Neuronal stem cell (in vitro differentiated cells): ENCODE results near the gene SORL1.

ENCODE experiments used
- DNase-seq: peaks from one replicate; pipeline ENCODE4 v3.0.0-alpha.2; 2013; ENCODE audit warnings: low spot score
- H2AFZ ChIP-seq: one replicate; pipeline ENCODE4 v1.6.1; 2013; ENCODE audit warnings: mild to moderate bottlenecking, low read length, inconsistent platforms
- H2AK5ac ChIP-seq: 2 replicates; pipeline ENCODE4 v1.6.1; 2013; ENCODE audit warnings: low read depth, mild to moderate bottlenecking, inconsistent platforms, low read length, moderate library complexity, mixed read lengths
- H2BK120ac ChIP-seq: 2 replicates; pipeline ENCODE4 v1.6.1; 2013; ENCODE audit warnings: low read depth, mild to moderate bottlenecking, inconsistent platforms, low read length, moderate library complexity, mixed read lengths
- H2BK12ac ChIP-seq: one replicate; pipeline ENCODE4 v1.6.1; 2013; ENCODE audit warnings: low read length, inconsistent platforms
- H2BK15ac ChIP-seq: 2 replicates; pipeline ENCODE4 v1.6.1; 2013; ENCODE audit warnings: mild to moderate bottlenecking, low read length, inconsistent platforms, mixed read lengths
- H2BK5ac ChIP-seq: one replicate; pipeline ENCODE4 v1.6.1; 2013; ENCODE audit warnings: inconsistent platforms, mild to moderate bottlenecking, low read length, moderate library complexity
- H3K14ac ChIP-seq: one replicate; pipeline ENCODE4 v1.6.1; 2013; ENCODE audit warnings: low read length, inconsistent platforms
- H3K18ac ChIP-seq: 2 replicates; pipeline ENCODE4 v1.6.1; 2013; ENCODE audit warnings: low read length, inconsistent platforms
- H3K23ac ChIP-seq: 2 replicates; pipeline ENCODE4 v1.6.1; 2013; ENCODE audit warnings: low read depth, mild to moderate bottlenecking, mixed read lengths, low read length, inconsistent platforms; ENCODE audit not compliant: poor library complexity
- H3K27ac ChIP-seq: replicated peaks from 3 replicates; pipeline ENCODE4 v1.5.1; 2013; ENCODE audit warnings: low read length, inconsistent platforms
- H3K27me3 ChIP-seq, 3 experiments: 2 replicates each; pipeline ENCODE4 v1.6.1; 2013; ENCODE audit warnings: low read length in 3 of 3, mild to moderate bottlenecking in 2 of 3, inconsistent platforms in 1 of 3, low read depth in 1 of 3, mixed read lengths in 1 of 3, moderate library complexity in 1 of 3; ENCODE audit not compliant: control insufficient read depth in 3 of 3, insufficient read depth in 3 of 3
- H3K36me3 ChIP-seq, 2 donors: replicated peaks in 1 of 2; 2 replicates each; pipeline ENCODE4 v1.6.1; 2013; ENCODE audit warnings: low read length in 2 of 2; ENCODE audit not compliant: control insufficient read depth in 2 of 2, insufficient read depth in 2 of 2
- H3K4ac ChIP-seq: 2 replicates; pipeline ENCODE4 v1.6.1; 2013; ENCODE audit warnings: inconsistent platforms, mild to moderate bottlenecking, low read length, moderate library complexity
- H3K4me1 ChIP-seq, 2 donors: 1 replicate in 1 of 2; 2 replicates in 1 of 2; pipeline ENCODE4 v1.6.1; 2013; ENCODE audit warnings: low read length in 2 of 2, low read depth in 1 of 2; ENCODE audit not compliant: control insufficient read depth in 2 of 2, insufficient read depth in 1 of 2
- H3K4me2 ChIP-seq: one replicate; pipeline ENCODE4 v1.6.1; 2013; ENCODE audit warnings: mild to moderate bottlenecking, low read length, inconsistent platforms; ENCODE audit not compliant: insufficient read depth, poor library complexity, severe bottlenecking
- H3K4me3 ChIP-seq, 2 donors: 2 replicates each; pipeline ENCODE4 v1.5.1; 2013; ENCODE audit warnings: low read length in 2 of 2, mild to moderate bottlenecking in 2 of 2, inconsistent platforms in 1 of 2, moderate library complexity in 1 of 2
- H3K79me1 ChIP-seq: one replicate; pipeline ENCODE4 v1.6.1; 2013; ENCODE audit warnings: low read depth, mild to moderate bottlenecking, inconsistent platforms, low read length, moderate library complexity
- H3K9ac ChIP-seq: one replicate; pipeline ENCODE4 v1.6.1; 2013; ENCODE audit warnings: mild to moderate bottlenecking, low read depth, low read length, inconsistent platforms; ENCODE audit not compliant: poor library complexity
- H3K9me3 ChIP-seq, 2 donors: replicated peaks in 1 of 2; 2 replicates each; pipeline versions ENCODE3 to v1.6.1; 2013; ENCODE audit warnings: low read length in 2 of 2, mild to moderate bottlenecking in 2 of 2, inconsistent platforms in 1 of 2, low read depth in 1 of 2, mixed read lengths in 1 of 2, moderate library complexity in 1 of 2; ENCODE audit not compliant: control insufficient read depth in 2 of 2, insufficient read depth in 1 of 2
- H4K8ac ChIP-seq: one replicate; pipeline ENCODE4 v1.6.1; 2013; ENCODE audit warnings: low read depth, mild to moderate bottlenecking, inconsistent platforms, low read length, moderate library complexity
- H4K91ac ChIP-seq: one replicate; pipeline ENCODE4 v1.6.1; 2013; ENCODE audit warnings: low read length, low read depth, mild to moderate bottlenecking, inconsistent platforms; ENCODE audit not compliant: poor library complexity
- WGBS, 2 donors: extraction: QIAGEN DNeasy Blood & Tissue Kit; methylation state at CpG; one replicate each; pipeline ENCODE4 v1.1.7; 2013; ENCODE audit warnings: missing lambda C conversion rate in 2 of 2, mixed read lengths in 1 of 2; ENCODE audit not compliant: insufficient read length in 2 of 2, insufficient replicate concordance in 1 of 2; ENCODE audit errors: extremely low coverage in 2 of 2; 5-methylcytosine and 5-hydroxymethylcytosine counted together

The SORL1 gene

DNA sequence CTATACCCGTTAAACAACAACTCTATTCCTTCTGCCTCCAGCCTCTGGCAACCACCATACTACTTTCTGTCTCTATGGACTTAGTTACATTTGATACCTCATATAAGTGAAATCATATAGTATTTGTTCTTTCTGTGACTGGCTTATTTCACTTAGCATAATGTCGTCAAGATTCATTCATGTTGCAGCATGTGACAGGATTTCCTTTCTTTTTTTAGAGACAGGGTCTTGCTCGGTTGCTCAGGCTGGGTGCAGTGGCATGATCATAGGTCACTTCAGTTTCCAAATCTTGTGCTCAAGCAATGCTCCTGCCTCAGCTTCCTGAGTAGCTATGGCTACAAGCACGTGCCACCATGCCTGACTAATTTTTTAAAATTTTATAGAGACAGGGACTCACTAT lies 29.4 kb upstream of the SORL1 start:
- Histone ChIP-seq H2BK120ac (no peak overlapping the region), H4K91ac (no peak overlapping the region), H3K27me3 (peaks cover 0 to 14% (median 2%) of the 10 kb centered on the region in 3 experiments), H2AFZ (no peak overlapping the region), H4K8ac (no peak overlapping the region), H3K4me2 (no peak overlapping the region), H2BK15ac (no peak overlapping the region), H3K79me1 (no peaks in the 10 kb centered on the region), H3K23ac (no peak overlapping the region), H2AK5ac (no peak overlapping the region), H3K27ac (no peak overlapping the region), H3K4me3 (no peak overlapping the region), H3K9ac (no peak overlapping the region), H3K18ac (no peak overlapping the region), H3K9me3 (peaks cover 0 to 4% of the 10 kb centered on the region in 2 donors), H3K36me3 (no peaks in the 10 kb centered on the region), H2BK5ac (no peak overlapping the region), H2BK12ac (no peak overlapping the region), H3K14ac (no peak overlapping the region), H3K4ac (no peak overlapping the region), H3K4me1 (peaks cover 0 to 5% of the 10 kb centered on the region in 2 donors)
- DNase-seq: no peak
- WGBS, 2 donors: no CpG with 5 or more reads among the region's 4 CpGs

DNA sequence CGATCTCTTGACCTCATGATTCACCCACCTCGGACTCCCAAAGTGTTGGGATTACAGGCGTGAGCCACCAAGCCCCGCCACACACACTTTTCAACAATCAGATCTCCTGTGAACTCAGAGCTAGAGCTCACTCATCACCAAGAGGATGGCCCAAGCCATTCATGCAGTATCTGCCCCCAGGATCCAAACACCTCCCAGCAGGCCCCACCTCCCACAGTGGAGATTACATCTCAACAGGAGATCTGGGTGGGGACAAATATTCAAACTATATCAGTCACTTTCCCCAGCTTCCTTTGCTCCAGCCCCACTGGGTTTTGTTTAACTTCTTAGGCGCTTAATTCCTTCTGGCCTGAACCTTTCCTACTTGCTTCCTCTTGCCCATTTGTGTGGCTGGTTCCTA lies 26.3 kb upstream of the SORL1 start:
- H3K18ac ChIP-seq: no peak overlapping the region
- no peak overlapping the region for H4K91ac ChIP-seq
- no peaks in the 10 kb centered on the region for H3K36me3 ChIP-seq
- no peak overlapping the region for H3K9ac ChIP-seq
- DNase-seq: no peak
- no peak overlapping the region for H2BK15ac ChIP-seq
- H2AK5ac ChIP-seq: no peak overlapping the region
- no peak overlapping the region for H3K23ac ChIP-seq
- H3K27me3 ChIP-seq: peaks cover 0 to 25% (median 2%) of the 10 kb centered on the region in 3 experiments
- H4K8ac ChIP-seq: no peak overlapping the region
- no peaks in the 10 kb centered on the region for H3K79me1 ChIP-seq
- WGBS, 2 donors: no CpG with 5 or more reads among the region's 5 CpGs
- no peak overlapping the region for H2BK5ac ChIP-seq
- H2BK12ac ChIP-seq: no peak overlapping the region
- H3K14ac ChIP-seq: no peak overlapping the region
- H3K27ac ChIP-seq: no peak overlapping the region
- H3K9me3 ChIP-seq: peaks cover 0 to 4% of the 10 kb centered on the region in 2 donors
- no peak overlapping the region for H2AFZ ChIP-seq
- no peak overlapping the region for H3K4me2 ChIP-seq
- peaks cover 0 to 5% of the 10 kb centered on the region in 2 donors for H3K4me1 ChIP-seq
- no peak overlapping the region for H2BK120ac ChIP-seq
- no peak overlapping the region for H3K4ac ChIP-seq
- H3K4me3 ChIP-seq: no peak overlapping the region

DNA sequence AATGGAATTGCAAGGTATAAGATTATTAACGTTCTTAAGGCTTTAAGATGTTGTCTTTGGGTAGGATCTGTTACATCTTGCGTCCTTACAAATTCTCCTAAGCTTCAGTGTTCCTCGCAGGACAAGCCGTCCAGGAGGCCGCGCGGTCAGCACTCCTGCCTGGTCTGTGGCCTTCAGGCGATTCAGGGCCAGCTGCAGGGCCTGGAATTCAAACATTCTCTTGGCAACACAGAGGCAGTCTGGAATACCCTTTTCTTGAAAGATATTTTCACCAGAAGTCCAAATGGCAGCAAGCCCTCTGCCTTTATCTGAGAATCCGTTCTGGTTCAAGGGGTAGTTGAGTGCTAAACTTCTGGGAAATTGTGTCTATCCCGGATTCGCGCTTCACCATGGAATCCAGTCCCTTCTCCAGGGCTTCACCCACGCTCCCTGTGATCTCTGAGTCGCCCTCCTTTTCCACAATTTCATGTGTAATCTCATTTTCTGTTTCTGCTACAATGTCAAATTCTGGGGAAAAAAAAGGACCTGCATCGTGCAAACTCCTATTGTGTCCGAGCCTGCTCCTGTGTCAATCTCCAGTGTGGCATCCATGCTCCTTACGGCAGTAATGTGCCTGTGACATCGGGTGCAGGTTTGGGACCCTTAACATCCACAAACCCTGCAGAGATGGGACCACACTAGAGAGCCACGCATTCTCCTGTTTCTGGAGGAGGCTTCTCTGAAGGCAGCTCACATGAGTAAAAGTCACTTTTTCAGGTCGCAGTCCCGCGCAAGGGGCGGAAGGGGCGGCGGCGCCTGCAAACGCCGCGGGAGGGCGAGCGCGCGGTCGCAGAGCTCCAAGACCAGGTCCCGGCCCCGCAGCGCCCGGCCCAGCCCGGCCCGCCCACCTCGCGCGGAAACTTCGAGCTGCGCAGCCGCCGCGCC lies 25.4 kb upstream of the SORL1 start:
- Histone ChIP-seq H3K27me3 (peaks cover 0 to 25% (median 2%) of the 10 kb centered on the region in 3 experiments), H2AK5ac (no peak overlapping the region), H4K91ac (no peak overlapping the region), H2BK120ac (no peak overlapping the region), H3K79me1 (no peaks in the 10 kb centered on the region), H2BK5ac (no peak overlapping the region), H3K4me3 (peak overlapping the region in 1 of 2 donors; percentile 61), H3K4me1 (peaks cover 0 to 5% of the 10 kb centered on the region in 2 donors), H3K18ac (peak overlapping the region; percentile 80), H4K8ac (no peak overlapping the region), H2BK15ac (no peak overlapping the region), H3K36me3 (no peaks in the 10 kb centered on the region), H3K9me3 (peaks cover 0 to 4% of the 10 kb centered on the region in 2 donors), H3K9ac (no peak overlapping the region), H3K27ac (no peak overlapping the region), H3K4me2 (peak overlapping the region; percentile 47), H3K4ac (no peak overlapping the region), H2BK12ac (no peak overlapping the region), H3K23ac (no peak overlapping the region), H2AFZ (peak overlapping the region; percentile 46), H3K14ac (no peak overlapping the region)
- no CpG with 5 or more reads among the region's 48 CpGs for WGBS, 2 donors
- DNase-seq: no peak

DNA sequence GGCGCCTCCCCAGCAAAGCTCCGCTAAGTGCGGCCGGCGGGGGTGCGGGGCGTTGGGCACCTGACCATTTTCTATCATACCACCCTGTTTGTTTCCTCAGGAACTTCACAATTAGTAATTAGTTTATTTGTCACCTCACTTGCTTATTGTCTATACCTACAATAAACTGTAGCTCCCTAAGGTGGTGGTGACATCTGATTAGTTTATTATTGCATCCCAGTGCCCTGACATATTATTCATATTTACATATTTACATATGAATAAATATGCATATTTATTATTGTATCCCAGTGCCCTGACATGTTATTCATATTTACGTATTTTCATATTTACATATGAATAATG lies 24.7 kb upstream of the SORL1 start:
- no peak for DNase-seq
- no peak overlapping the region for H3K4me3 ChIP-seq
- H3K18ac ChIP-seq: no peak overlapping the region

More for the DNA sequence above, 24.7 kb upstream of the SORL1 start:
- Histone ChIP-seq H3K4ac (no peak overlapping the region), H3K9ac (no peak overlapping the region), H4K8ac (no peak overlapping the region), H2BK5ac (no peak overlapping the region), H3K27me3 (peaks cover 0 to 25% (median 2%) of the 10 kb centered on the region in 3 experiments), H2BK15ac (no peak overlapping the region), H3K36me3 (no peaks in the 10 kb centered on the region), H2BK120ac (no peak overlapping the region), H2AFZ (peak overlapping the region; percentile 46), H3K14ac (no peak overlapping the region), H4K91ac (no peak overlapping the region), H2BK12ac (no peak overlapping the region), H3K4me2 (peak overlapping the region; percentile 47), H3K4me1 (peaks cover 0 to 5% of the 10 kb centered on the region in 2 donors), H2AK5ac (no peak overlapping the region), H3K79me1 (no peaks in the 10 kb centered on the region), H3K23ac (no peak overlapping the region), H3K27ac (no peak overlapping the region), H3K9me3 (peaks cover 0 to 4% of the 10 kb centered on the region in 2 donors)
- no CpG with 5 or more reads among the region's 8 CpGs for WGBS, 2 donors
